ENCODE data around the gene ZBTB5.
"Not testable (repeated sequence)": the region's sequence is repeated elsewhere in the genome, so short reads cannot be mapped to it uniquely, and the experiment has no call there.

DNA sequence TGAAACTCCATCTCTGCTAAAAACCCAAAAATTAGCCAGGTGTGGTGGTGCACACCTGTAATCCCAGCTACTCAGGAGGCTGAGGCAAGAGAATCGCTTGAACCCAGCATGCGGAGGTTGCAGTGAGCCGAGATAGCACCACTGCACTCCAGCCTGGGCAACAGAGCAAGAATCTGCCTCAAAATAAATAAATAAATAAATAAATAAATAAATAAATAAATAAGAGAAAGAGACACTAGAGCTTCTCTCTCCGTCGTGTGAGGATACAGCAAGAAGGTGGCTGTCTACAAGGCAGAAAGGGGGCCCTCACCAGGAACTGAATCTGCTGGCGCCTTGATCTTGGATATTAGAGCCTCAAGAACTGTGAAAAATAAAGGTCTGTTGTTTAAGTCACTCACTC, 8.7 kb upstream of the ZBTB5 start:
- TF ChIP-seq, protein P1, sequence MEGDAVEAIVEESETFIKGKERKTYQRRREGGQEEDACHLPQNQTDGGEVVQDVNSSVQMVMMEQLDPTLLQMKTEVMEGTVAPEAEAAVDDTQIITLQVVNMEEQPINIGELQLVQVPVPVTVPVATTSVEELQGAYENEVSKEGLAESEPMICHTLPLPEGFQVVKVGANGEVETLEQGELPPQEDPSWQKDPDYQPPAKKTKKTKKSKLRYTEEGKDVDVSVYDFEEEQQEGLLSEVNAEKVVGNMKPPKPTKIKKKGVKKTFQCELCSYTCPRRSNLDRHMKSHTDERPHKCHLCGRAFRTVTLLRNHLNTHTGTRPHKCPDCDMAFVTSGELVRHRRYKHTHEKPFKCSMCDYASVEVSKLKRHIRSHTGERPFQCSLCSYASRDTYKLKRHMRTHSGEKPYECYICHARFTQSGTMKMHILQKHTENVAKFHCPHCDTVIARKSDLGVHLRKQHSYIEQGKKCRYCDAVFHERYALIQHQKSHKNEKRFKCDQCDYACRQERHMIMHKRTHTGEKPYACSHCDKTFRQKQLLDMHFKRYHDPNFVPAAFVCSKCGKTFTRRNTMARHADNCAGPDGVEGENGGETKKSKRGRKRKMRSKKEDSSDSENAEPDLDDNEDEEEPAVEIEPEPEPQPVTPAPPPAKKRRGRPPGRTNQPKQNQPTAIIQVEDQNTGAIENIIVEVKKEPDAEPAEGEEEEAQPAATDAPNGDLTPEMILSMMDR (IDR thresholded peaks at IDR 0.05): not testable (repeated sequence)
- not testable (repeated sequence) for TF ChIP-seq POLR2A (IDR thresholded peaks at IDR 0.05)

All from Peyer's patch (tissue), 4 donors.